NCI-H345 (cell line): ENCODE data around the gene HOXB6.

Experiments used
- DNase-seq: peaks from one replicate; lab custom pipeline; 2025; lab: John Stamatoyannopoulos, UW

The HOXB6 gene

GRCh38 chr17:48552466-48553189, 52.2 kb downstream of the HOXB6 start:
- DNase-seq, result peak; percentile 73

- peak; percentile 73 for DNase-seq
These were observed 53.0 kb downstream of the HOXB6 start for GRCh38 chr17:48551596-48552465.

- peak; percentile 44 for DNase-seq
These were observed 53.6 kb downstream of the HOXB6 start for GRCh38 chr17:48551214-48551555.

- DNase-seq, result peak; percentile 50
These were observed 54.1 kb downstream of the HOXB6 start for GRCh38 chr17:48550502-48551213.

- DNase-seq, result no peak
These were observed 54.8 kb downstream of the HOXB6 start for GRCh38 chr17:48549914-48550501.

- DNase-seq, result peak; percentile 18
These were observed 55.5 kb downstream of the HOXB6 start for GRCh38 chr17:48549281-48549630.

- peak; percentile 17 for DNase-seq
These were observed 56.1 kb downstream of the HOXB6 start for GRCh38 chr17:48548523-48549280.

- DNase-seq, result peak; percentile 63
These were observed 56.8 kb downstream of the HOXB6 start for GRCh38 chr17:48547808-48548522.

GRCh38 chr17:48546924-48547807, 57.6 kb downstream of the HOXB6 start:
- peak; percentile 63 for DNase-seq

GRCh38 chr17:48546137-48546923, 58.5 kb downstream of the HOXB6 start:
- DNase-seq, result peak; percentile 44
